ENCODE measurements around the gene POU4F3.

GRCh38 chr5:146340260-146341081 lies 1.8 kb downstream of the POU4F3 start:
- TF ChIP-seq CTCF (IDR thresholded peaks at IDR 0.05), result no peak
- no peak for TF ChIP-seq POLR2A (IDR thresholded peaks at IDR 0.05)
